Stimulated activated naive CD8-positive, alpha-beta T cell treated with anti-CD3 and anti-CD28 coated beads, Interleukin-15, Interleukin-2, amounts not matched to agents 100 U/mL and 50 U/mL, for 24 hours (primary cell): Measurements from ENCODE around the gene DNASE1L2.

Experiments used
- ATAC-seq: fragments of 150-1000 bp; cut with Tn5 transposase; one replicate; pipeline ENCODE4 v1.10.0; 2021
- DNase-seq: peaks from one replicate; pipeline ENCODE4 v3.0.0; 2021

DNASE1L2 gene

DNA sequence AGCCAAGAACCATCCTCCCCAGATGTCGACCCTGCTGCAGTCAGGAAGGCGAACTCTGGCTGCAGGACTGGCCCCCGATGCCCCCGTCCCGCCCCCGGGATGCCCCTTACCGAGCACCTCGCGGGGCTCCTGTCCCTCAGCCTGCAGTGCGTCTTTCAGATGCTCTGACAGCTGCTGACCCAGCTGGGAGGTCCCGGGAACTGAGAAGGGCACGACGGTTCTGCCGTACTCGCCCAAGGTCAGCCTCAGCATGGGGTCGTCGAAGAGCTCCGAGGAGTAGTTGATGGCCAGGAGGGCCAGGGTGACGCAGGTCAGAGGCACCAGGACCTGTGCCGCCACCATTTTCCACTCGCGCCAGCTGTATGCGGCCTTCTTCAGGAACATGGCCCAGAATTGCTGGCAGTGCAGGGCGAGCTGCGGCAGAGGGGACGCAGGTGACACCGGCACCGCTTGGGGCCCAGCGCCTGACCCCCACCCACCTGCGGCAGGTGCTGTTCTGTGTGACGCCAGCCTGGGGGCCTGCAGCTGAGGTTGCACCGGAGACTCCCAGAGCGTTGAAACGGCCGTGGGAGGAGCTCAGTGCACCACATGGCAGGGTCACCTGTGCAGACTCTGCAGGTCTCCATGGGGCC, 51.8 kb downstream of the DNASE1L2 start:
- DNase-seq: no peak
- ATAC-seq: no peak
